ENCODE data around the gene KLHL1.

DNA sequence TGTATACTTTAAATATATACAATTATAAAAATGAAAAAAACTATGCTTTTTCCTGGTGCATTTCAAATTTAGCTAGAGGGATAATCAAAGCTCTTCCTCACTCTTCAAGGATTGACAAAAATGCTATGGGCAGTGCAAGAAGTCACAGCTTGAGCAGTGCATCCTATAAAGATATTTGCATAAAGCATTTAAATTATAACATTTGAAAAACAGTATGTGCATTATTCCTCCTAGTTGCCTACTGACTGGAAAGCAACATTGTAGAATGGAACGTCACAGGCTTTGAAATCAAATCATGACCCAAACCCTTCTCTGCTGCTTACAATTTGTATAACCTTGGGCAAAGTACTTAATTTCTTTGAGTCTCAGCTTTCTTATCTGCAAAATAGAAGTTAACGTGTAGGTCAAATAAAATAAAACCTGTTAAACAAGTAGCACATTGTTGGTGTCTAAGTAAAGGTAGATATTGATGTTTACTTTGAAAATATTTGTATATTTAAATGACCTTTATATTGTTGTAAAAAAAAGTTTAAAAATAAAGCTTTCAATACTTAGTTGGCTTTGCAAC is 9.2 kb upstream of the KLHL1 start:
- TF ChIP-seq, protein P1, sequence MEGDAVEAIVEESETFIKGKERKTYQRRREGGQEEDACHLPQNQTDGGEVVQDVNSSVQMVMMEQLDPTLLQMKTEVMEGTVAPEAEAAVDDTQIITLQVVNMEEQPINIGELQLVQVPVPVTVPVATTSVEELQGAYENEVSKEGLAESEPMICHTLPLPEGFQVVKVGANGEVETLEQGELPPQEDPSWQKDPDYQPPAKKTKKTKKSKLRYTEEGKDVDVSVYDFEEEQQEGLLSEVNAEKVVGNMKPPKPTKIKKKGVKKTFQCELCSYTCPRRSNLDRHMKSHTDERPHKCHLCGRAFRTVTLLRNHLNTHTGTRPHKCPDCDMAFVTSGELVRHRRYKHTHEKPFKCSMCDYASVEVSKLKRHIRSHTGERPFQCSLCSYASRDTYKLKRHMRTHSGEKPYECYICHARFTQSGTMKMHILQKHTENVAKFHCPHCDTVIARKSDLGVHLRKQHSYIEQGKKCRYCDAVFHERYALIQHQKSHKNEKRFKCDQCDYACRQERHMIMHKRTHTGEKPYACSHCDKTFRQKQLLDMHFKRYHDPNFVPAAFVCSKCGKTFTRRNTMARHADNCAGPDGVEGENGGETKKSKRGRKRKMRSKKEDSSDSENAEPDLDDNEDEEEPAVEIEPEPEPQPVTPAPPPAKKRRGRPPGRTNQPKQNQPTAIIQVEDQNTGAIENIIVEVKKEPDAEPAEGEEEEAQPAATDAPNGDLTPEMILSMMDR (IDR thresholded peaks at IDR 0.05), result no peak
- no peak for TF ChIP-seq POLR2A (IDR thresholded peaks at IDR 0.05)
- no peak for TF ChIP-seq POLR2AphosphoS5 (IDR thresholded peaks at IDR 0.05; ENCODE audit: insufficient read depth in 1 of 2, low read depth in 1 of 2)

Data from vagina (tissue), 2 donors.